ENCODE measurements around the gene UBE3C. TPM values are rescaled to one million over a fixed set of nuclear protein-coding genes. Genes with fewer than 3 reads are reported as not detected.

The UBE3C gene
- total RNA-seq, 4 donors from 2014 or later, result 47.9 to 91.8 (median 66.2) TPM

DNA sequence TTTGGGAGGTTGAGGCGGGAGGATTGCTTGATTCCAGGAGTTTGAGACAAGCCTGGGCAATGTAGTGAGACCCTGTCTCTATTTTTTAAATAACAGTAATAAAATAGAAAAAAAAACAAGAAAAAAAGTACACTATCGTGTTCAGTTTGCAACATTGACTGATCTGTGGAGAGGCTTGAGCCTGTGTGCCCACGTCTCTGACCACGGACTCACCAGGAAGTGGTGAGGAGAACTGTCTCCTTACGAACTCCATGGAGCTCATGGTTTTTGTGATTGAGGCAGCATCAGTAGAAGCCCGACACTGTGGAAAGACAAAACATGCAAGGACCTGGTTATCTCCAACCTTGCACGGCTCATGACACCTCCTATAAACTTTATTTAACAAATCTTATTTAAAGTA, 174.2 kb downstream of the UBE3C start:
- 74 to 81% methylated on average over 7 of the region's 7 CpGs for WGBS, 2 donors (ENCODE audit: low coverage in 1 of 2)

DNA sequence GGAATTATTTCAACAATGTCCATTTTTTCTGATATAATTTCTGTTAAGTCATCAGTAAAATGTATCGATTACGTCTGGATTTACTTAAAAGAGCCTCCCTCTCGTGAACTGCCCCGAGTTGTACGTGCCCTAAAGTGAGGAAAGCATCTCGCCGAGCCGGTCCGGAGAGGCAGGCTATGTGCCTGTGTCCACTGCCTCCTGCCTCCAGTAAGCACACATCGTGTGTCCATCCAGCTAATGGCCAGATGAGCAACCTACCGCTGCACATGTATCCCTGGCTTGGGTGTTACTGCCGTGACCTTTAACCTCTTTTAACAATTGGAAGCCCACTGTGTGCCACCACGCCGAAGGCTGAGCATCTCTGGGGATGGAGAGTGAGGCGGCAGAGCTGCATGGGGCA, 174.9 kb downstream of the UBE3C start:
- WGBS, 2 donors (ENCODE audit: low coverage in 1 of 2), result 95% methylated on average over 15 of the region's 15 CpGs; no CpG with 5 or more reads in 1 of the 2 donors
- H3K9me3 ChIP-seq, result no peaks in the 10 kb centered on the region
- TF ChIP-seq POLR2A (IDR thresholded peaks at IDR 0.05) (no peak), POLR2AphosphoS5 (IDR thresholded peaks at IDR 0.05) (no peak), EP300 (IDR thresholded peaks at IDR 0.05; ENCODE audit: low read depth) (no peak)
- TF ChIP-seq, protein P1, sequence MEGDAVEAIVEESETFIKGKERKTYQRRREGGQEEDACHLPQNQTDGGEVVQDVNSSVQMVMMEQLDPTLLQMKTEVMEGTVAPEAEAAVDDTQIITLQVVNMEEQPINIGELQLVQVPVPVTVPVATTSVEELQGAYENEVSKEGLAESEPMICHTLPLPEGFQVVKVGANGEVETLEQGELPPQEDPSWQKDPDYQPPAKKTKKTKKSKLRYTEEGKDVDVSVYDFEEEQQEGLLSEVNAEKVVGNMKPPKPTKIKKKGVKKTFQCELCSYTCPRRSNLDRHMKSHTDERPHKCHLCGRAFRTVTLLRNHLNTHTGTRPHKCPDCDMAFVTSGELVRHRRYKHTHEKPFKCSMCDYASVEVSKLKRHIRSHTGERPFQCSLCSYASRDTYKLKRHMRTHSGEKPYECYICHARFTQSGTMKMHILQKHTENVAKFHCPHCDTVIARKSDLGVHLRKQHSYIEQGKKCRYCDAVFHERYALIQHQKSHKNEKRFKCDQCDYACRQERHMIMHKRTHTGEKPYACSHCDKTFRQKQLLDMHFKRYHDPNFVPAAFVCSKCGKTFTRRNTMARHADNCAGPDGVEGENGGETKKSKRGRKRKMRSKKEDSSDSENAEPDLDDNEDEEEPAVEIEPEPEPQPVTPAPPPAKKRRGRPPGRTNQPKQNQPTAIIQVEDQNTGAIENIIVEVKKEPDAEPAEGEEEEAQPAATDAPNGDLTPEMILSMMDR (IDR thresholded peaks at IDR 0.05), result no peak
- in situ Hi-C loops (cut with MboI; ENCODE audit: low pct_ligation_motif_present in 1 of 4, low pct_unique_long_range_greater_than_20kb in 1 of 4, low sequenced_read_pairs in 3 of 4) (no loop called here), intact Hi-C loops (cut with DNase I; ENCODE audit: low total_unique reads) (no loop called here)
- no peaks in the 10 kb centered on the region for H3K36me3 ChIP-seq
- no peaks in the 10 kb centered on the region for H3K4me1 ChIP-seq
- no peak overlapping the region for H3K4me3 ChIP-seq
- DNase-seq, result no peak
- H3K27me3 ChIP-seq, result no peaks in the 10 kb centered on the region
- H3K27ac ChIP-seq, result no peak overlapping the region

More for the DNA sequence above, 174.2 kb downstream of the UBE3C start:
- H3K27me3 ChIP-seq, result no peaks in the 10 kb centered on the region
- H3K4me3 ChIP-seq, result no peak overlapping the region
- intact Hi-C loops (cut with DNase I; ENCODE audit: low total_unique reads) (no loop called here), in situ Hi-C loops (cut with MboI; ENCODE audit: low pct_ligation_motif_present in 1 of 4, low pct_unique_long_range_greater_than_20kb in 1 of 4, low sequenced_read_pairs in 3 of 4) (no loop called here)
- no peaks in the 10 kb centered on the region for H3K9me3 ChIP-seq
- DNase-seq, result no peak
- TF ChIP-seq POLR2AphosphoS5 (IDR thresholded peaks at IDR 0.05) (no peak), POLR2A (IDR thresholded peaks at IDR 0.05) (no peak)
- H3K36me3 ChIP-seq, result no peaks in the 10 kb centered on the region
- no peak overlapping the region for H3K27ac ChIP-seq
- no peaks in the 10 kb centered on the region for H3K4me1 ChIP-seq

DNA sequence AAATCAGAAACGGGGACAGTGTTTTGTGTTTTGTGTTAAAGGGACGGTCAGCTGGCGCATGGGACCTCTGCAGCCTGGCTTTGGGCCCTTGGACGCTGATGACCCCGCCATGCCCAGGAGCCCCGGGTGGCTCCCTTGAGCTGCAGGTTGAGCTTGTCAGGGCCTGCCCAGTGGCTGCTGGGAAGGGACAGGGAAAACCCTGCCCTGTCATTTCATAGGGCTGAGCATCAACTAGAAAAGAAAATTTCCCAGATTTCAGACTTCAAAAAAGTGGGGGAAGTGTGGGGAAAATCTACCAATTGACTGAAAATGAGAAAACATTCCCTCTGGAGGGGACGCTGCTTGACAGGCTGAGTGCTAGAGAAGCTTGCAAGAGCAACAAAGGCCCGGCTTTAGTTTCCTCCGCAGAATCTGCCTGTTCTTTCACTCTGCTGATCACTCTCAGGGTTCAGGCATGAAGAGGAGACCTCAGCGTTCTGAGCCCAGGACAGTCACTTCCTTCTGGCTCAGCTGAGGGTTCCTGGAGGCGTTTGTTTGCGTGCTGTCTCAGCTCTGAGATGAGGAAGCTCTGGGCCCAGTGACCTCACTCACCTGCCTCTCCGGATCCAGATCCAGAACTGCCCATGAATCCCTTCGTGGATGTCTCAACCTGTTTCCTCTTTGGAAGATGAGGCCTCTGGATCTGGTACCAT, 179.4 kb downstream of the UBE3C start:
- peak; percentile 39 for DNase-seq
- 64% methylated on average over 14 of the region's 14 CpGs; no CpG with 5 or more reads in 1 of the 2 donors for WGBS, 2 donors (ENCODE audit: low coverage in 1 of 2)
- Histone ChIP-seq H3K9me3 (no peaks in the 10 kb centered on the region), H3K36me3 (no peaks in the 10 kb centered on the region), H3K27ac (peak overlapping the region in 1 of 4 donors; percentile 25), H3K4me1 (no peaks in the 10 kb centered on the region), H3K27me3 (no peaks in the 10 kb centered on the region), H3K4me3 (no peak overlapping the region)
- intact Hi-C loops (cut with DNase I; ENCODE audit: low total_unique reads) (no loop called here), in situ Hi-C loops (cut with MboI; ENCODE audit: low pct_ligation_motif_present in 1 of 4, low pct_unique_long_range_greater_than_20kb in 1 of 4, low sequenced_read_pairs in 3 of 4) (no loop called here)
- TF ChIP-seq POLR2AphosphoS5 (IDR thresholded peaks at IDR 0.05), result no peak
- TF ChIP-seq POLR2A (IDR thresholded peaks at IDR 0.05), result no peak
- TF ChIP-seq, protein P1 (IDR thresholded peaks at IDR 0.05), result no peak
- no peak for TF ChIP-seq EP300 (IDR thresholded peaks at IDR 0.05; ENCODE audit: low read depth)

Small RNA genes lying within 50 kb of the gene (small RNA-seq; reads per million reads assigned to genes)
- 0 reads per million in 4 donors for gene AC004975.1

Other genes starting within 250 kb of the UBE3C start
- 10 to 100 TPM; 16.7 to 78.1 (median 67.4) TPM for gene LMBR1, start 245.7 kb upstream of the UBE3C start, total RNA-seq
- 10 to 100 TPM in 3 of 4 donors, 1 to 10 TPM in 1; 6.6 to 22.4 (median 15.2) TPM for gene NOM1, start 189.2 kb upstream of the UBE3C start, total RNA-seq
- 10 to 100 TPM; 11.7 to 23.2 (median 13.1) TPM for gene MNX1, start 128.3 kb upstream of the UBE3C start, total RNA-seq
- 10 to 100 TPM; 47.0 to 87.6 (median 60.5) TPM for gene DNAJB6, start 198.1 kb downstream of the UBE3C start, total RNA-seq